Thoracic aorta (tissue), 2 donors: Measurements from ENCODE around the gene PPP1CB. TPM values are rescaled to one million over a fixed set of nuclear protein-coding genes. Genes with fewer than 3 reads are reported as not detected.

ENCODE experiments used
- ATAC-seq: fragments of 150-250 bp; one replicate; pipeline ENCODE4 v1.8.0; 2017; ENCODE audit warnings: low read depth; ENCODE audit not compliant: insufficient number of reproducible peaks, low FRiP score
- DNase-seq: peaks from one replicate; pipeline ENCODE4 v3.0.0-alpha.2; 2020; ENCODE audit warnings: low spot score
- H3K27ac ChIP-seq, 2 donors: fragments of 200-600 bp; sonication (generic); 1 replicate in 1 of 2; 2 replicates in 1 of 2; pipeline ENCODE4 v1.5.1; 2016; ENCODE audit warnings: mild to moderate bottlenecking in 2 of 2, moderate library complexity in 2 of 2
- H3K27me3 ChIP-seq: fragments of 200-600 bp; sonication (generic); replicated peaks from 2 replicates; pipeline ENCODE4 v1.6.0; 2016; ENCODE audit warnings: mild to moderate bottlenecking; ENCODE audit not compliant: insufficient read depth
- H3K36me3 ChIP-seq: fragments of 200-600 bp; sonication (generic); one replicate; pipeline ENCODE4 v1.5.1; 2016
- H3K4me1 ChIP-seq, 2 donors: fragments of 200-600 bp; sonication (generic); 1 replicate in 1 of 2; 2 replicates in 1 of 2; pipeline versions ENCODE4 v1.5.1 to v1.6.0; 2016; ENCODE audit warnings: low read depth in 2 of 2, mild to moderate bottlenecking in 1 of 2; ENCODE audit not compliant: control insufficient read depth in 1 of 2
- H3K4me3 ChIP-seq: fragments of 200-600 bp; sonication (generic); 2 replicates; pipeline ENCODE4 v1.5.1; 2016; ENCODE audit warnings: mild to moderate bottlenecking
- H3K9me3 ChIP-seq: fragments of 200-600 bp; sonication (generic); 2 replicates; pipeline ENCODE4 v1.5.1; 2016
- CTCF ChIP-seq: fragments of 200-600 bp; sonication (generic); IDR thresholded peaks from one replicate; pipeline ENCODE4 v1.5.1; 2019; ENCODE audit warnings: antibody characterized with exemption
- total RNA-seq, 2 donors: library from RNA; depleted of rRNA; stranded (reverse); fragments of >200 nt; gene quantifications; one replicate each; pipeline versions ENCODE4 v1.1.0 to v1.2.3, GENCODE V29; 2016

Gene PPP1CB
- total RNA-seq, 2 donors from 2014 or later = 326 to 585 TPM

- peak overlapping the region; percentile 100 for H3K27ac ChIP-seq
- TF ChIP-seq CTCF = no peak
- ATAC-seq (no peak), DNase-seq (no peak)
- H3K4me3 ChIP-seq = no peak overlapping the region
- peaks cover 35 to 61% of the 10 kb centered on the region in 2 donors for H3K4me1 ChIP-seq
- H3K27me3 ChIP-seq = no peaks in the 10 kb centered on the region
- no peaks in the 10 kb centered on the region for H3K9me3 ChIP-seq
- no peaks in the 10 kb centered on the region for H3K36me3 ChIP-seq
Measured at GRCh38 chr2:28745225-28745624, 6.4 kb upstream of the PPP1CB start.

- Histone ChIP-seq H3K36me3 (no peaks in the 10 kb centered on the region), H3K9me3 (no peaks in the 10 kb centered on the region), H3K27me3 (no peaks in the 10 kb centered on the region), H3K4me3 (no peak overlapping the region), H3K27ac (peak overlapping the region; percentile 100), H3K4me1 (peaks cover 38 to 66% of the 10 kb centered on the region in 2 donors)
- TF ChIP-seq CTCF = no peak
- ATAC-seq (no peak), DNase-seq (no peak)
Measured at GRCh38 chr2:28745876-28746275, 5.8 kb upstream of the PPP1CB start.

- no peaks in the 10 kb centered on the region for H3K27me3 ChIP-seq
- H3K4me1 ChIP-seq = peaks cover 38 to 66% of the 10 kb centered on the region in 2 donors
- peak overlapping the region; percentile 100 for H3K27ac ChIP-seq
- DNase-seq = no peak
- no peak for TF ChIP-seq CTCF
- H3K4me3 ChIP-seq = no peak overlapping the region
- H3K9me3 ChIP-seq = no peaks in the 10 kb centered on the region
- ATAC-seq = no peak
- no peaks in the 10 kb centered on the region for H3K36me3 ChIP-seq
Measured at GRCh38 chr2:28746429-28747111, 5.1 kb upstream of the PPP1CB start.

- peaks cover 38 to 66% of the 10 kb centered on the region in 2 donors for H3K4me1 ChIP-seq
- no peak for ATAC-seq
Measured at GRCh38 chr2:28747714-28748113, 3.9 kb upstream of the PPP1CB start.

GRCh38 chr2:28748176-28748575 lies 3.5 kb upstream of the PPP1CB start:
- ATAC-seq = no peak
- H3K27ac ChIP-seq = peak overlapping the region; percentile 100
- H3K4me1 ChIP-seq = peaks cover 38 to 66% of the 10 kb centered on the region in 2 donors

More at GRCh38 chr2:28747714-28748113, 3.9 kb upstream of the PPP1CB start:
- peak overlapping the region; percentile 100 for H3K27ac ChIP-seq
- DNase-seq = no peak
- no peaks in the 10 kb centered on the region for H3K9me3 ChIP-seq
- no peak for TF ChIP-seq CTCF
- no peaks in the 10 kb centered on the region for H3K36me3 ChIP-seq
- H3K27me3 ChIP-seq = no peaks in the 10 kb centered on the region
- peak overlapping the region; percentile 13 for H3K4me3 ChIP-seq

More at GRCh38 chr2:28748176-28748575, 3.5 kb upstream of the PPP1CB start:
- no peaks in the 10 kb centered on the region for H3K9me3 ChIP-seq
- H3K27me3 ChIP-seq = no peaks in the 10 kb centered on the region
- H3K4me3 ChIP-seq = peak overlapping the region; percentile 13
- DNase-seq = no peak
- no peak for TF ChIP-seq CTCF
- H3K36me3 ChIP-seq = no peaks in the 10 kb centered on the region
